Activated naive CD4-positive, alpha-beta T cell treated with anti-CD3 and anti-CD28 coated beads, Interleukin-2, amount 10 ng/mL, durations not matched to agents 7 days and 5 days (primary cell): ENCODE measurements around the gene EMP1.

ENCODE experiments used
- CTCF ChIA-PET: fragments of 350-600 bp; sonication (Branson Sonifier 250); formaldehyde crosslinking; loops from one replicate; lab custom pipeline; 2021; ENCODE audit warnings: antibody characterized with exemption; lab: Charles Lee
- DNase-seq: peaks from one replicate; pipeline ENCODE4 v3.0.0-alpha.2; 2020
- H3K27ac Mint-ChIP-seq: one replicate; pipeline ENCODE4 v1.8.0; 2021; ENCODE audit warnings: mild to moderate bottlenecking, moderate library complexity, mixed read lengths
- H3K27me3 Mint-ChIP-seq: one replicate; pipeline ENCODE4 v1.8.0; 2021; ENCODE audit warnings: mild to moderate bottlenecking, mixed read lengths
- H3K36me3 Mint-ChIP-seq: one replicate; pipeline ENCODE4 v1.8.0; 2021; ENCODE audit warnings: mixed read lengths
- H3K4me1 Mint-ChIP-seq: one replicate; pipeline ENCODE4 v1.8.0; 2021; ENCODE audit warnings: mixed read lengths
- H3K4me3 Mint-ChIP-seq: one replicate; pipeline ENCODE4 v1.8.0; 2021; ENCODE audit warnings: mild to moderate bottlenecking, moderate library complexity, mixed read lengths
- H3K9me3 Mint-ChIP-seq: one replicate; pipeline ENCODE4 v1.8.0; 2021; ENCODE audit warnings: mixed read lengths

EMP1 gene

GRCh38 chr12:13210236-13211190, 14.0 kb downstream of the EMP1 start:
- CTCF ChIA-PET = interaction anchor here (1.1 to 10.1 kb wide), 11 partner anchors 8 to 422 kb away, joined by 3 to 116 read pairs (median 13); partner anchors contain the start of genes FAM234B and GSG1
- no peak for DNase-seq
- no peak overlapping the region for H3K4me3 Mint-ChIP-seq
- H3K4me1 Mint-ChIP-seq = peaks cover 48% of the 10 kb centered on the region
- H3K36me3 Mint-ChIP-seq = peaks cover 1% of the 10 kb centered on the region
- no peaks in the 10 kb centered on the region for H3K9me3 Mint-ChIP-seq
- H3K27me3 Mint-ChIP-seq = peaks cover 25% of the 10 kb centered on the region
- H3K27ac Mint-ChIP-seq = no peak overlapping the region

DNA sequence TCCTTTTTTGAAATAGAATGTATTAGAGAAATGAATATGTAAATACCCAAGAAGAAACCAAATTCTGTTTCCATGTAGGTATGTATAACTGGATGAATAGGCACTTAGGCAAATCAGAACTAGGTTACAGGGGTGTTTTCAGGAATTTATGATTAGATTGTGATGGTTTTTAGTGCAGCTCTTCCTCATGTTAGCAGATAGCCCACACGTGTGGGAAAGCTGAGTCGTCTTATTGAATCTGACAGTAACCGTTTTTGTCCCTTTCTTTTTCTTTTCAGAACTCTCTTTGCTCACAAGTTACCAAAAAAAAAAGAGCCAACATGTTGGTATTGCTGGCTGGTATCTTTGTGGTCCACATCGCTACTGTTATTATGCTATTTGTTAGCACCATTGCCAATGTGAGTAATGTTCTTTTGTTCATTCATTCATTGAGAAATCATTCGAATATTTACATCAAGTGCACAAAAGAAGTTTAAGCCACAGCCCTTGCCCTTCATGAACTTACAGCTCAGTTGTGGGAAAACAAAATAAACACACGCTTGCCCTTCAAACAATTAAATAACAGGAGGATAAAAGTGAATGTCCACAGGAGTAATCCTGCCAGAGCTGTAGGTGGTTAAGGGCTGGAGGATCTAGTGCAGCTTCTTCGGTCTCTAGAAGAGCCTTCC, 14.8 kb downstream of the EMP1 start:
- Mint-ChIP-seq H3K9me3 (no peaks in the 10 kb centered on the region), H3K4me3 (no peak overlapping the region), H3K27me3 (peaks cover 17% of the 10 kb centered on the region), H3K27ac (no peak overlapping the region), H3K4me1 (peaks cover 40% of the 10 kb centered on the region), H3K36me3 (peaks cover 1% of the 10 kb centered on the region)
- no peak for DNase-seq
- CTCF ChIA-PET = interaction anchor here (0.6 to 10.1 kb wide), 33 partner anchors 9 to 376 kb away, joined by 3 to 116 read pairs (median 5); partner anchors contain the start of genes FAM234B and GSG1

- Mint-ChIP-seq H3K9me3 (no peaks in the 10 kb centered on the region), H3K4me3 (no peak overlapping the region), H3K36me3 (peaks cover 1% of the 10 kb centered on the region), H3K27me3 (peaks cover 13% of the 10 kb centered on the region), H3K27ac (no peak overlapping the region), H3K4me1 (peaks cover 34% of the 10 kb centered on the region)
- CTCF ChIA-PET = interaction anchor here (0.6 to 10.1 kb wide), 43 partner anchors 9 to 457 kb away, joined by 3 to 116 read pairs (median 4); partner anchors contain the start of genes FAM234B and GSG1
- DNase-seq = peak; percentile 83
Observed at GRCh38 chr12:13211859-13212664, 15.5 kb downstream of the EMP1 start.

GRCh38 chr12:13215056-13215455, 18.5 kb downstream of the EMP1 start:
- Mint-ChIP-seq H3K27me3 (peaks cover 10% of the 10 kb centered on the region), H3K36me3 (peaks cover 1% of the 10 kb centered on the region), H3K27ac (no peak overlapping the region), H3K4me3 (no peak overlapping the region), H3K4me1 (peaks cover 26% of the 10 kb centered on the region), H3K9me3 (no peaks in the 10 kb centered on the region)
- DNase-seq = no peak
- CTCF ChIA-PET = interaction anchor here (0.6 to 10.1 kb wide), 4 partner anchors 114 to 300 kb away, joined by 3 to 116 read pairs (median 46); partner anchors contain the start of gene GSG1

GRCh38 chr12:13218641-13219040, 22.1 kb downstream of the EMP1 start:
- peaks cover 3% of the 10 kb centered on the region for H3K4me1 Mint-ChIP-seq
- CTCF ChIA-PET = no interaction called here
- no peaks in the 10 kb centered on the region for H3K36me3 Mint-ChIP-seq
- no peak for DNase-seq
- no peaks in the 10 kb centered on the region for H3K9me3 Mint-ChIP-seq
- H3K27me3 Mint-ChIP-seq = peaks cover 27% of the 10 kb centered on the region
- H3K4me3 Mint-ChIP-seq = no peak overlapping the region
- H3K27ac Mint-ChIP-seq = no peak overlapping the region

DNA sequence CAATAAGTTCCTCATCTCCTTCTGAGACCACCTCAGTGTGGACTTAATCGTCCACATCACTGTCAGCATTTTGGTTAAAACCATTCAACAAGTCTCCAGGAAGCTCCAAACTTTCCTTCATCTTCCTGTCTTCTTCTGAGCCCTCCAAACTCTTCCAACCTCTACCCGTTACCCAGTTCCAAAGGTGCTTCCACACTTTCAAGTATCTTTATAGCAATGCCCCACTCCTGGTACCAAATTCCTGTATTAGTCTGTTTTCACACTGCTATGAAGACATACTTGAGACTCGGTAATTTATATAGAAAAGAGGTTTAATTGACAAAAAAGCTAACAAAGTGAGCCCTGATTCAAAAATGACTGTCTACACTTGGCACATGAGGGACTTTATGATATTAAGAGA, 22.8 kb downstream of the EMP1 start:
- H3K36me3 Mint-ChIP-seq = no peaks in the 10 kb centered on the region
- H3K9me3 Mint-ChIP-seq = no peaks in the 10 kb centered on the region
- H3K27ac Mint-ChIP-seq = no peak overlapping the region
- H3K4me1 Mint-ChIP-seq = no peaks in the 10 kb centered on the region
- CTCF ChIA-PET = no interaction called here
- H3K4me3 Mint-ChIP-seq = no peak overlapping the region
- peaks cover 32% of the 10 kb centered on the region for H3K27me3 Mint-ChIP-seq
- no peak for DNase-seq

DNA sequence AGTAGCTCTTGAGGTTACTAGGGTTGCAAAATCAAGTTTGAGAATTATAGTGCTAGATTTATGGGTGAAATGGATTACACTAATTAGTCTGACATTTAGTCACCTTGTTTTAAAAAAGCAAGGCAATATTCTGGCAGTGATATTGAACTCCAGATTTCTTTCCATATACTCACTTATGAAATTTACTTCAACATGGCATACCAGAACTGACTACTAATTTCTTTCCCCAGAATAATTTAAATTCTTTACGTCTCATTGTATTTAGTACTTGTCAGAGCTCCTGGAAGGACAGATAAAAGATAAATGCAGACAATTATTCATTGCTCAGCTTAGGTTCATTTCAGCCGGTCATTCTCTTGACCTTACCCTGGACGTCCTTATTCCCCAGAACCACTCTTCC, 24.3 kb downstream of the EMP1 start:
- Mint-ChIP-seq H3K27me3 (peaks cover 40% of the 10 kb centered on the region), H3K4me3 (no peak overlapping the region), H3K9me3 (no peaks in the 10 kb centered on the region), H3K27ac (no peak overlapping the region), H3K4me1 (no peaks in the 10 kb centered on the region), H3K36me3 (no peaks in the 10 kb centered on the region)
- CTCF ChIA-PET = interaction anchor here (1.1 to 1.2 kb wide), 4 partner anchors 8 to 305 kb away, joined by 3 to 4 read pairs (median 3); no protein-coding TSS in a partner anchor
- DNase-seq = no peak

- H3K9me3 Mint-ChIP-seq = no peaks in the 10 kb centered on the region
Observed at GRCh38 chr12:13222076-13222475, 25.6 kb downstream of the EMP1 start.

GRCh38 chr12:13223179-13223804, 26.8 kb downstream of the EMP1 start:
- Mint-ChIP-seq H3K27me3 (peaks cover 53% of the 10 kb centered on the region), H3K4me3 (no peak overlapping the region), H3K27ac (no peak overlapping the region), H3K36me3 (no peaks in the 10 kb centered on the region), H3K4me1 (no peaks in the 10 kb centered on the region), H3K9me3 (no peaks in the 10 kb centered on the region)
- CTCF ChIA-PET = no interaction called here
- no peak for DNase-seq

More at GRCh38 chr12:13222076-13222475, 25.6 kb downstream of the EMP1 start:
- Mint-ChIP-seq H3K36me3 (no peaks in the 10 kb centered on the region), H3K27ac (no peak overlapping the region), H3K27me3 (peaks cover 47% of the 10 kb centered on the region), H3K4me3 (no peak overlapping the region), H3K4me1 (no peaks in the 10 kb centered on the region)
- DNase-seq = no peak
- CTCF ChIA-PET = interaction anchor here (1.1 kb wide), 1 partner anchor 33 kb away, joined by 3 read pairs; no protein-coding TSS in a partner anchor

- no peak overlapping the region for H3K4me3 Mint-ChIP-seq
- CTCF ChIA-PET = no interaction called here
- H3K27me3 Mint-ChIP-seq = peaks cover 50% of the 10 kb centered on the region
- H3K9me3 Mint-ChIP-seq = no peaks in the 10 kb centered on the region
- H3K36me3 Mint-ChIP-seq = no peaks in the 10 kb centered on the region
- no peaks in the 10 kb centered on the region for H3K4me1 Mint-ChIP-seq
- H3K27ac Mint-ChIP-seq = no peak overlapping the region
- no peak for DNase-seq
Observed at GRCh38 chr12:13223941-13224340, 27.4 kb downstream of the EMP1 start.

- no peaks in the 10 kb centered on the region for H3K4me1 Mint-ChIP-seq
- H3K27me3 Mint-ChIP-seq = peaks cover 38% of the 10 kb centered on the region
- no peaks in the 10 kb centered on the region for H3K9me3 Mint-ChIP-seq
- no peaks in the 10 kb centered on the region for H3K36me3 Mint-ChIP-seq
- H3K27ac Mint-ChIP-seq = no peak overlapping the region
- DNase-seq = no peak
- CTCF ChIA-PET = interaction anchor here (0.9 kb wide), 1 partner anchor 28 kb away, joined by 3 read pairs; no protein-coding TSS in a partner anchor
- H3K4me3 Mint-ChIP-seq = no peak overlapping the region
Observed at GRCh38 chr12:13227191-13227590, 30.7 kb downstream of the EMP1 start.

GRCh38 chr12:13228579-13228978, 32.1 kb downstream of the EMP1 start:
- Mint-ChIP-seq H3K27me3 (peaks cover 39% of the 10 kb centered on the region), H3K4me1 (no peaks in the 10 kb centered on the region), H3K4me3 (no peak overlapping the region), H3K9me3 (no peaks in the 10 kb centered on the region), H3K27ac (no peak overlapping the region), H3K36me3 (no peaks in the 10 kb centered on the region)
- DNase-seq = no peak
- CTCF ChIA-PET = no interaction called here

DNA sequence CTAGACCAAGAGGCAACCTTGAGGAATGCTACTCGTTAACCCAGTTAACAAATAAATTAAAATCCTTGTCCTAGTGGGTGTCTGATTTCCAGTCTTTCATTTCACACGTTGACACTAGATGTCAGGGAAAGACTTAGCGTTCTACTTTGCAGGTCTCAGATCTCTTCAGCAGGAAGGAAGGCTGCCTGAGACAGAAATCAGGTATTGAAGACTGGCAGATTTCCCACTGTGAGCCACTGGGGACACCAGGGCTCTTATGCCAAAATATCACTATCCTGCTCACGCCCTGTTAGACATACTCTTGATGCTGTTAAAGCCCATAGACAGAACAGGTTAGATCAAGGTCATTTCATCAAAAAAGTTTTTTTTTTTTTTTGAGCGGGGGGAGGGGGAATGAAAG, 33.0 kb downstream of the EMP1 start:
- H3K4me1 Mint-ChIP-seq = no peaks in the 10 kb centered on the region
- no peaks in the 10 kb centered on the region for H3K36me3 Mint-ChIP-seq
- no peak for DNase-seq
- peaks cover 32% of the 10 kb centered on the region for H3K27me3 Mint-ChIP-seq
- CTCF ChIA-PET = no interaction called here
- no peak overlapping the region for H3K4me3 Mint-ChIP-seq
- no peaks in the 10 kb centered on the region for H3K9me3 Mint-ChIP-seq
- no peak overlapping the region for H3K27ac Mint-ChIP-seq
